ENCODE results near the gene RACK1. TPM values are rescaled to one million over a fixed set of nuclear protein-coding genes. Genes with fewer than 3 reads are reported as not detected.
A peak's percentile ranks its signal among the peaks of the same experiment; 100 is the strongest.

Gene RACK1
- total RNA-seq, 1 donor from 2014 or later = 1,656 TPM

DNA sequence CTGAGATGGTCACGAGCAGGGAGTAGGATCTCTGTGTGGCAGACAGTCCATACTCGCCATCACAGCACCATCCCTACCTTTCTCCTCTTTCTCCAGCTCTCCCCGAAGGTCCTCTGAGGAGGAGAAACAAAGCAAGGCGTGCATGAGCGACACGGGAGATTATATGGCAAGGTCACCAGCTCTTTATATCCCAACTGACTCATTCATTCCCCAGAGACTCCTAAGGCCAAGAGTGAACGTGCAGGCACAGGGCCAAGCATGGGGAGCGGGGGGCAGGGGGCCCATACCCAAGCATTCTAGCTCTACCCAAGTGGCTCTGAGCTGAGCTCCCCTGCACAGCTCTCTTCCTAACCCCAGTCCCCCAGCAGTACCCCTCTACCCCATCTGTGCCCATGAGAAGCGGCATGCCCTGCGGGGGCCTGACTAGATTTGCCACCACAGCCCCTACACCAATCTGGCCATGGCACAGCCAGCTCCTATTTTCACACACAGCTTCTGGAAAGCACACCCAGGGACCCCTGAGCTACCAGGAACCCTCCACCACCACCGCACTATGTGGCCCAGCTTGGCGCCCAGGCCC, 45.5 kb downstream of the RACK1 start:
- Mint-ChIP-seq H3K4me1 (ENCODE audit: low read depth, unreplicated experiment) (peaks cover 8% of the 10 kb centered on the region), H3K4me3 (ENCODE audit: unreplicated experiment) (peak overlapping the region; percentile 45)

DNA sequence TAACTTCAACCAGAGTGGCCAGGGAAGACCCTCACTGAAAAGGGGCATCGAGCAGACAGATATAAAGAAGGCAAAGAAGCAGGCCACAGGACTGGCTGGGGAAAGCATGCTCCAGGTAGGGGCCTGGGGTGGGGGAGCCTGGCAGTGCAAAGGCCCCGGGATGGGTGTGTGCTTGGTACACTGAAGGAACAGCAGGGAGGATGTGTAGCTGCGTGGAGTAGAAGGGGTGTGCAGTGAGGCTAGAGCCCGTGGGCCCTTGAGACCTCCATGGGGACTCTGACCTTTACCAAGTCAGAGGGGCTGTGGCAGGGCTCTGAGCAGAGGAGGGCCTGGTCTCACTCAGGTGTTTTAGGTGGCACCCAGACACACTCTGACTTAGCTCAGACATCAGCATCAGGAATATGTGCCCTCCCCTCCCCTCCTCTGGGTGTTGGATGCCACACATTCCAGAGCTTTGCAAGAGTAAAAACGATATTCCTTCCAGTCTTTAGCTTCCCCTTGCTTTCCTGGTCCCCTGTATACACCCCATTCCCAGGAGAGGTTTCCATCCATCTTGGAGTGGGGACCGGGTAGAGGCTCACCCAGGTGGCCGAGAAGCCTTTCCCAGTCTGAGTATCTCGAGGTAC, 46.3 kb downstream of the RACK1 start:
- Mint-ChIP-seq H3K4me1 (ENCODE audit: low read depth, unreplicated experiment) (peaks cover 8% of the 10 kb centered on the region), H3K4me3 (ENCODE audit: unreplicated experiment) (no peak overlapping the region), H3K27ac (ENCODE audit: unreplicated experiment) (no peak overlapping the region), H3K27me3 (ENCODE audit: low read depth, unreplicated experiment) (peaks cover 38% of the 10 kb centered on the region), H3K36me3 (ENCODE audit: low read depth, unreplicated experiment) (no peaks in the 10 kb centered on the region), H3K9me3 (ENCODE audit: unreplicated experiment) (no peaks in the 10 kb centered on the region)
- no peak overlapping the region for H3K4me2 ChIP-seq (ENCODE audit: low read length)
- no peak overlapping the region for H2AFZ ChIP-seq (ENCODE audit: low read depth, low read length)
- no peak overlapping the region for H3K27ac ChIP-seq (ENCODE audit: low read depth, low read length)
- FAIRE-seq = no peak
- H3K36me3 ChIP-seq (ENCODE audit: insufficient read depth, low read length) = no peaks in the 10 kb centered on the region
- H3K27me3 ChIP-seq (ENCODE audit: insufficient read depth, low read length) = peaks cover 14% of the 10 kb centered on the region
- no peaks in the 10 kb centered on the region for H4K20me1 ChIP-seq (ENCODE audit: insufficient read depth, low read length)
- H3K4me3 ChIP-seq (ENCODE audit: insufficient read depth, low read depth, low read length) = no peak overlapping the region
- H3K79me2 ChIP-seq (ENCODE audit: insufficient read depth, low read length) = no peaks in the 10 kb centered on the region
- no peak for DNase-seq (ENCODE audit: low read depth)
- TF ChIP-seq, protein P1, sequence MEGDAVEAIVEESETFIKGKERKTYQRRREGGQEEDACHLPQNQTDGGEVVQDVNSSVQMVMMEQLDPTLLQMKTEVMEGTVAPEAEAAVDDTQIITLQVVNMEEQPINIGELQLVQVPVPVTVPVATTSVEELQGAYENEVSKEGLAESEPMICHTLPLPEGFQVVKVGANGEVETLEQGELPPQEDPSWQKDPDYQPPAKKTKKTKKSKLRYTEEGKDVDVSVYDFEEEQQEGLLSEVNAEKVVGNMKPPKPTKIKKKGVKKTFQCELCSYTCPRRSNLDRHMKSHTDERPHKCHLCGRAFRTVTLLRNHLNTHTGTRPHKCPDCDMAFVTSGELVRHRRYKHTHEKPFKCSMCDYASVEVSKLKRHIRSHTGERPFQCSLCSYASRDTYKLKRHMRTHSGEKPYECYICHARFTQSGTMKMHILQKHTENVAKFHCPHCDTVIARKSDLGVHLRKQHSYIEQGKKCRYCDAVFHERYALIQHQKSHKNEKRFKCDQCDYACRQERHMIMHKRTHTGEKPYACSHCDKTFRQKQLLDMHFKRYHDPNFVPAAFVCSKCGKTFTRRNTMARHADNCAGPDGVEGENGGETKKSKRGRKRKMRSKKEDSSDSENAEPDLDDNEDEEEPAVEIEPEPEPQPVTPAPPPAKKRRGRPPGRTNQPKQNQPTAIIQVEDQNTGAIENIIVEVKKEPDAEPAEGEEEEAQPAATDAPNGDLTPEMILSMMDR (IDR thresholded peaks at IDR 0.05; ENCODE audit: insufficient read depth, low read depth, low read length) = no peak
- TF ChIP-seq EZH2 (IDR thresholded peaks at IDR 0.05; ENCODE audit: insufficient read depth, low read length) = no peak
- H3K9ac ChIP-seq (ENCODE audit: low read length) = no peak overlapping the region
- peaks cover 2% of the 10 kb centered on the region for H3K4me1 ChIP-seq (ENCODE audit: insufficient read depth, low read length)
- no peaks in the 10 kb centered on the region for H3K9me3 ChIP-seq (ENCODE audit: insufficient read depth, low read depth, low read length)

More for the DNA sequence above, 45.5 kb downstream of the RACK1 start:
- DNase-seq (ENCODE audit: low read depth) (no peak), FAIRE-seq (no peak)
- Histone ChIP-seq H3K27ac (ENCODE audit: low read depth, low read length) (no peak overlapping the region), H3K79me2 (ENCODE audit: insufficient read depth, low read length) (no peaks in the 10 kb centered on the region), H3K36me3 (ENCODE audit: insufficient read depth, low read length) (no peaks in the 10 kb centered on the region), H2AFZ (ENCODE audit: low read depth, low read length) (no peak overlapping the region), H4K20me1 (ENCODE audit: insufficient read depth, low read length) (no peaks in the 10 kb centered on the region), H3K9ac (ENCODE audit: low read length) (no peak overlapping the region), H3K9me3 (ENCODE audit: insufficient read depth, low read depth, low read length) (no peaks in the 10 kb centered on the region), H3K4me1 (ENCODE audit: insufficient read depth, low read length) (no peaks in the 10 kb centered on the region), H3K4me2 (ENCODE audit: low read length) (no peak overlapping the region), H3K27me3 (ENCODE audit: insufficient read depth, low read length) (peaks cover 14% of the 10 kb centered on the region), H3K4me3 (ENCODE audit: insufficient read depth, low read depth, low read length) (no peak overlapping the region)
- H3K36me3 Mint-ChIP-seq (ENCODE audit: low read depth, unreplicated experiment) = no peaks in the 10 kb centered on the region
- H3K27ac Mint-ChIP-seq (ENCODE audit: unreplicated experiment) = no peak overlapping the region
- no peak for TF ChIP-seq EZH2 (IDR thresholded peaks at IDR 0.05; ENCODE audit: insufficient read depth, low read length)
- TF ChIP-seq, protein P1 (IDR thresholded peaks at IDR 0.05; ENCODE audit: insufficient read depth, low read depth, low read length) = no peak
- no peaks in the 10 kb centered on the region for H3K9me3 Mint-ChIP-seq (ENCODE audit: unreplicated experiment)
- H3K27me3 Mint-ChIP-seq (ENCODE audit: low read depth, unreplicated experiment) = peaks cover 42% of the 10 kb centered on the region

DNA sequence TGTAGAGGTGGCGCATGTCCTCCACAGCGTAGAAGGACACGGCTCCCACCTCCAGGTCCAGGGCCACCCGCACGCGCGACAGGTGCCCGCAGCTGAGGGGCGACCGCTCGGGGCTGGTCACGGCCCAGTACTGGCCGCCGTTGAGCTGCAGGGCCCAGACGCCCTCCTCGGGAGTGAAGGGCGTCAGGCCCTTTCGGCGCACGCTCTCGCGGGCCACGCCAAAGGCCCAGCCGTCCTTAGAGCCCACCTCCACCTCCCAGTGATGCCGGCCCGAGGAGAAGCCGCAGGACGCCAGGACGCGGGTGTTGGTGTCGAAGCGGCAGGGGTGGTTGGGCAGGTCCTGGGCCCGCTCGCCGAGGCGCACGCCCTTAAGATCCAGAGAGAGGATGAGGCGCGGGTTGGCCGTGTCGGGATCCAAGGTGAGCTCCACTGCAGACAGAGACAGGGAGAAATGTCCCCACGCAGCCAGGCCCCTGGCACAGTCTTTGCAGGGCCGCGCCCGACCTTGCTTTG, 48.4 kb downstream of the RACK1 start:
- Histone ChIP-seq H3K79me2 (ENCODE audit: insufficient read depth, low read length) (no peaks in the 10 kb centered on the region), H3K9me3 (ENCODE audit: insufficient read depth, low read depth, low read length) (no peaks in the 10 kb centered on the region), H3K4me3 (ENCODE audit: insufficient read depth, low read depth, low read length) (no peak overlapping the region), H3K9ac (ENCODE audit: low read length) (no peak overlapping the region), H3K36me3 (ENCODE audit: insufficient read depth, low read length) (no peaks in the 10 kb centered on the region), H4K20me1 (ENCODE audit: insufficient read depth, low read length) (no peaks in the 10 kb centered on the region), H3K27me3 (ENCODE audit: insufficient read depth, low read length) (peaks cover 10% of the 10 kb centered on the region), H3K27ac (ENCODE audit: low read depth, low read length) (no peak overlapping the region), H3K4me2 (ENCODE audit: low read length) (no peak overlapping the region), H3K4me1 (ENCODE audit: insufficient read depth, low read length) (peaks cover 13% of the 10 kb centered on the region), H2AFZ (ENCODE audit: low read depth, low read length) (no peak overlapping the region)
- Mint-ChIP-seq H3K9me3 (ENCODE audit: unreplicated experiment) (no peaks in the 10 kb centered on the region), H3K27me3 (ENCODE audit: low read depth, unreplicated experiment) (peaks cover 22% of the 10 kb centered on the region), H3K27ac (ENCODE audit: unreplicated experiment) (no peak overlapping the region), H3K4me1 (ENCODE audit: low read depth, unreplicated experiment) (peaks cover 8% of the 10 kb centered on the region), H3K4me3 (ENCODE audit: unreplicated experiment) (no peak overlapping the region), H3K36me3 (ENCODE audit: low read depth, unreplicated experiment) (no peaks in the 10 kb centered on the region)
- FAIRE-seq (no peak), DNase-seq (ENCODE audit: low read depth) (no peak)
- TF ChIP-seq EZH2 (IDR thresholded peaks at IDR 0.05; ENCODE audit: insufficient read depth, low read length) = no peak
- TF ChIP-seq, protein P1 (IDR thresholded peaks at IDR 0.05; ENCODE audit: insufficient read depth, low read depth, low read length) = no peak

Measured in astrocyte (in vitro differentiated cells and primary cell).